Heart right ventricle (tissue), 16 donors: Measurements from ENCODE around the gene MBD5. TPM values are rescaled to one million over a fixed set of nuclear protein-coding genes. Genes with fewer than 3 reads are reported as not detected.

Experiments
- ATAC-seq, 8 donors: fragments of 200-7000 bp; cut with Tn5 transposase; one replicate each; pipeline ENCODE4 v1.9.1; 2020; ENCODE audit warnings: mild to moderate bottlenecking in 8 of 8, moderate library complexity in 8 of 8, moderate number of reproducible peaks in 1 of 8
- DNase-seq, 2 donors: peaks; one replicate each; pipeline ENCODE4 v3.0.0-alpha.2; 2020
- H3K27ac ChIP-seq, 10 donors: fragments of 200-600 bp; sonication (generic) in 2 of 10; one replicate each; pipeline versions ENCODE4 v1.5.0 to v1.8.0; 2020 to 2022; ENCODE audit warnings: mild to moderate bottlenecking in 3 of 10
- H3K27me3 ChIP-seq, 7 donors: fragments of 200-600 bp; one replicate each; pipeline ENCODE4 v1.8.0; 2021 to 2022; ENCODE audit warnings: mild to moderate bottlenecking in 2 of 7
- H3K36me3 ChIP-seq, 9 donors: fragments of 200-600 bp; sonication (generic) in 1 of 9; one replicate each; pipeline versions ENCODE4 v1.5.0 to v1.8.0; 2020 to 2022; ENCODE audit warnings: mild to moderate bottlenecking in 2 of 9
- H3K4me1 ChIP-seq, 9 donors: fragments of 200-600 bp; sonication (generic) in 1 of 9; one replicate each; pipeline versions ENCODE4 v1.5.0 to v1.8.0; 2020 to 2022; ENCODE audit warnings: mild to moderate bottlenecking in 4 of 9
- H3K4me3 ChIP-seq, 10 donors: fragments of 200-600 bp; sonication (generic) in 2 of 10; one replicate each; pipeline versions ENCODE4 v1.5.0 to v1.8.0; 2020 to 2022; ENCODE audit warnings: mild to moderate bottlenecking in 7 of 10, moderate library complexity in 2 of 10
- H3K9me3 ChIP-seq, 11 donors: fragments of 200-600 bp in 10 of 11; sonication (generic) in 2 of 11; one replicate each; pipeline versions ENCODE4 v1.5.0 to v1.8.0; 2013 to 2022; ENCODE audit warnings: mild to moderate bottlenecking in 2 of 11, control low read depth in 1 of 11, moderate library complexity in 1 of 11
- CTCF ChIP-seq, 9 donors: fragments of 200-600 bp; sonication (generic) in 2 of 9; IDR thresholded peaks; one replicate each; pipeline versions ENCODE4 v1.5.0 to v1.8.0; 2021 to 2022; ENCODE audit warnings: antibody characterized with exemption in 9 of 9, mild to moderate bottlenecking in 5 of 9, moderate library complexity in 1 of 9
- WGBS, 2 donors: extraction: QIAGEN DNeasy Blood & Tissue Kit; methylation state at CpG; one replicate each; pipeline ENCODE4 v1.1.7; 2013; ENCODE audit warnings: inconsistent platforms in 1 of 2; 5-methylcytosine and 5-hydroxymethylcytosine counted together
- intact Hi-C, 10 donors: fragments of 100-400 bp; cut with DNase I; formaldehyde crosslinking; loops; one replicate each; pipeline versions ENCODE4 v1.11.1 to v1.14.2; 2022
- polyA plus RNA-seq, 2 donors: library from polyadenylated mRNA; stranded (reverse); fragments of 200-250 nt; gene quantifications; one replicate each; pipeline ENCODE4 v1.2.3, GENCODE V29; 2013
- total RNA-seq, 10 donors: library from RNA; stranded (reverse); fragmentation: NEBNext Ultra II Directional in 3 of 10; extraction: Animal tissue kit (Norgen Biotek cat#: 25700) in 3 of 10; gene quantifications; one replicate each; pipeline versions ENCODE4 v1.2.1 to v1.2.4, GENCODE V29; 2021 to 2023
- donor health status: Arrhythmogenic right ventricular cardiomyopathy.
- donor health status: ischemic (EF 13 %, LVEDD 7.1; RV severe dilation, severe dysfunction).
- donor health status: healthy with polysubstance abuse.
- donor health status: DM: no; HTN: yes; CAD: no.
- donor health status: DM: no; HTN: no; CAD: no.
- donor health status: ischemic (EF 25% LVEDD 6.9; RV normal size, moderate dysfunction).
- donor health status: ischemic (EF 25% LVEDD 5.7; RV mildly dilated, moderate dysfunction).
- donor health status: healthy.
- donor health status: DM: yes; HTN: yes; CAD: no.
- donor health status: Ischemic cardiomyopathy.
- donor health status: ischemic (EF 35%, LVEDD 5.7; RV mildly dilated, moderate dysfunction).
- donor health status: nonischemic (EF 11% LVEDD 7.7; RV severe dilation, severe dysfunction).
- donor health status: DM: yes; HTN: yes; CAD: no.
- donor health status: PGD.
- donor health status: ischemic (EF 29% LVEDD 5.4; RV normal size, mild dysfunction).
- donor health status: nonischemic (EF 23%, LVEDD 6.1; RV moderate dilation, normal function).

Gene MBD5
- total and polyA plus RNA-seq, 12 donors: 3.4 to 39.8 (median 35.2) TPM

GRCh38 chr2:148554459-148555247 lies 533.8 kb downstream of the MBD5 start:
- 73 to 76% methylated on average over 6 of the region's 6 CpGs for WGBS, 2 donors
- no peak for TF ChIP-seq CTCF (IDR thresholded peaks at IDR 0.05)
- Histone ChIP-seq H3K27me3 (peaks cover 0 to 5% (median 0%) of the 10 kb centered on the region in 7 donors), H3K9me3 (peaks cover 0 to 5% (median 0%) of the 10 kb centered on the region in 11 donors), H3K4me3 (no peak overlapping the region), H3K27ac (no peak overlapping the region), H3K36me3 (no peaks in the 10 kb centered on the region), H3K4me1 (peaks cover 0 to 11% (median 4%) of the 10 kb centered on the region in 9 donors)
- no peak for DNase-seq
- intact Hi-C loops: no loop called here
- ATAC-seq: no peak

- TF ChIP-seq CTCF (IDR thresholded peaks at IDR 0.05): no peak
- H3K9me3 ChIP-seq: peaks cover 0 to 5% (median 0%) of the 10 kb centered on the region in 11 donors
- DNase-seq: no peak
- no peak overlapping the region for H3K27ac ChIP-seq
- ATAC-seq: no peak
- intact Hi-C loops: no loop called here
- no peak overlapping the region for H3K4me3 ChIP-seq
- peaks cover 0 to 6% (median 0%) of the 10 kb centered on the region in 7 donors for H3K27me3 ChIP-seq
- peaks cover 0 to 11% (median 4%) of the 10 kb centered on the region in 9 donors for H3K4me1 ChIP-seq
- no peaks in the 10 kb centered on the region for H3K36me3 ChIP-seq
- 87 to 88% methylated on average over 6 of the region's 6 CpGs for WGBS, 2 donors
These were observed 534.9 kb downstream of the MBD5 start for GRCh38 chr2:148555622-148556294.

DNA sequence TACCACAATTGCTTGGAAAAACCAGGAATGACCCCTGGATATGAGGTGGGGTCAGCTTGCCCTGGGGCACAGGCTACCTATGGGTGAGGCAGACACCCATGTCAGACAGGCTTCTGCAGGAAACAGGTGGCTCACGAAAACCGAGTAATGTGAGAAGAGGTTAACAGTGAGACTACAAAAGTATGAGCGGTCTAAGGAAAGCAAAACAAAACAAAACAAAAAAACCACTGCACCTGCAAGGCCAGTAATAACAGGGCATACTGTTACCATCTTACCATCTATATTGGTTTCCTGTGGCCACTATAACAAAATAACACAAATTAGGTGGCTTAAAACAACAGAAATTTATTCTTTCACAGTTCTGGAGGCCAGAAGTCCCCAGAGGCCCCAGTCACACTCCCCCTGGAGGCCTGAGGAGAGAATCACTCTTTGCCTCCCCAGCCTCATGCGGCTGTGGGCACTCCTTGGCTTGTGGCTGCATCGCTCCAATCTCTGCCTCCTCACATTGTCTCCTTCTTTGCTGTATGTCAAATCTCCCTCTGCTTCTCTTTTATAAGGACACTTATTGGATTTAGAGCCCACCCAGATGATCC lies 537.0 kb downstream of the MBD5 start:
- H3K9me3 ChIP-seq: peaks cover 0 to 5% (median 0%) of the 10 kb centered on the region in 11 donors
- H3K27me3 ChIP-seq: peaks cover 0 to 9% (median 0%) of the 10 kb centered on the region in 7 donors
- no peak for DNase-seq
- H3K36me3 ChIP-seq: no peaks in the 10 kb centered on the region
- H3K27ac ChIP-seq: no peak overlapping the region
- peaks cover 0 to 9% (median 4%) of the 10 kb centered on the region in 9 donors for H3K4me1 ChIP-seq
- no peak overlapping the region for H3K4me3 ChIP-seq
- no peak for TF ChIP-seq CTCF (IDR thresholded peaks at IDR 0.05)
- intact Hi-C loops: loop anchor here in 1 of 10 donors (1.0 kb wide), 1 partner anchor 16 kb away; no protein-coding TSS in a partner anchor
- ATAC-seq: no peak
- WGBS, 2 donors: 93% methylated on average over 5 of the region's 5 CpGs

DNA sequence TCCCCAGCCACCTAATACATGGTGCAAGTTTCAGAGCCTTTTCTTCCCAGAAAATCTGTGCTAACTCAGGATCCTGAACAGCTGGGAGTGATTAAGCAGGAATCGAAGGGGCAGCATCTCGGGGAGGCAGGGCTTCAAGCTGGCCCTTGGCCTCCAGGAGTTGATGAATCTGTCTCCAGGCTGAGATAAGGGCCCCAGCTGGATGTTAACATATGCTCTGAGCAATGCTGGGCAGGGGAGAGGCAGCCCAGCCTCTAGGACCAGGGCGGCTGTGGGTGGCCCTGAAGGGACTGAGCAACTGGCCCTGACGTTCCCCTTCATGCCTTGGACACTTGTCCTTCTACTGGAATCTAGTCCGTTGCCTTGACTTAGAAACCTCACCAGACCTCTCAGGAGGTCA lies 539.6 kb downstream of the MBD5 start:
- no peak overlapping the region for H3K4me3 ChIP-seq
- peaks cover 0 to 5% (median 0%) of the 10 kb centered on the region in 11 donors for H3K9me3 ChIP-seq
- ATAC-seq (peak in 1 of 8 donors; percentile 18), DNase-seq (no peak)
- H3K4me1 ChIP-seq: peaks cover 0 to 5% (median 0%) of the 10 kb centered on the region in 9 donors
- intact Hi-C loops: loop anchor here in 5 of 10 donors (10.0 kb wide), 3 partner anchors 414 to 434 kb away; no protein-coding TSS in a partner anchor
- no peak for TF ChIP-seq CTCF (IDR thresholded peaks at IDR 0.05)
- 62 to 77% methylated on average over 5 of the region's 5 CpGs for WGBS, 2 donors
- H3K36me3 ChIP-seq: no peaks in the 10 kb centered on the region
- H3K27me3 ChIP-seq: peaks cover 0 to 9% (median 0%) of the 10 kb centered on the region in 7 donors
- H3K27ac ChIP-seq: no peak overlapping the region
